IMR-90 (cell line): ENCODE data around the gene COPA. TPM values are rescaled to one million over a fixed set of nuclear protein-coding genes. Genes with fewer than 3 reads are reported as not detected.
A peak's percentile ranks its signal among the peaks of the same experiment; 100 is the strongest.

Source experiments
- ATAC-seq: fragments of 200-7000 bp; cut with Tn5 transposase; 2 replicates; pipeline ENCODE4 v1.9.1; 2020; ENCODE audit warnings: low read depth, mild to moderate bottlenecking, moderate library complexity
- BruUV-seq: library from RNA; stranded (reverse); fragments of 400-500 nt; replicated peaks from 2 replicates; lab custom pipeline; 2021; lab: Mats Ljungman, UMichigan
- CTCF ChIA-PET: fragments of 300-600 bp; formaldehyde crosslinking; extraction: SDS; loops from one replicate; lab custom pipeline; 2021; ENCODE audit warnings: antibody characterized with exemption; lab: Yijun Ruan, JAX
- POLR2A ChIA-PET: fragments of 300-600 bp; sonication (Branson Sonifier 250); formaldehyde crosslinking; loops from one replicate; lab custom pipeline; 2022; ENCODE audit warnings: antibody characterized with exemption; ENCODE audit not compliant: unreplicated experiment; lab: Charles Lee
- DNase-seq: peaks from one replicate; pipeline ENCODE4 v3.0.0; 2013
- H2AFZ ChIP-seq: replicated peaks from 2 replicates; pipeline ENCODE3; 2013; ENCODE audit warnings: low read length, mild to moderate bottlenecking; ENCODE audit not compliant: poor library complexity
- H2AK5ac ChIP-seq: 2 replicates; pipeline ENCODE4 v1.6.1; 2013; ENCODE audit warnings: low read depth, low read length, inconsistent platforms
- H2AK9ac ChIP-seq: replicated peaks from 2 replicates; pipeline ENCODE3; 2013; ENCODE audit warnings: mild to moderate bottlenecking, low read depth, low read length, moderate library complexity; ENCODE audit not compliant: poor library complexity
- H2BK120ac ChIP-seq: 2 replicates; pipeline ENCODE4 v1.6.1; 2013; ENCODE audit warnings: low read depth, low read length, inconsistent platforms
- H2BK15ac ChIP-seq: 3 replicates; pipeline ENCODE4 v1.6.1; 2013; ENCODE audit warnings: low read depth, low read length, inconsistent platforms
- H2BK20ac ChIP-seq: 2 replicates; pipeline ENCODE4 v1.6.1; 2013; ENCODE audit warnings: low read depth, mild to moderate bottlenecking, inconsistent platforms, low read length, moderate library complexity
- H2BK5ac ChIP-seq: 2 replicates; pipeline ENCODE4 v1.6.1; 2013; ENCODE audit warnings: mild to moderate bottlenecking, low read depth, low read length, inconsistent platforms; ENCODE audit not compliant: poor library complexity, severe bottlenecking
- H3K14ac ChIP-seq: replicated peaks from 2 replicates; pipeline ENCODE4 v1.6.1; 2013; ENCODE audit warnings: low read depth, low read length, inconsistent platforms
- H3K18ac ChIP-seq: 2 replicates; pipeline ENCODE4 v1.6.1; 2013; ENCODE audit warnings: low read depth, low read length, control low read depth
- H3K23ac ChIP-seq: 2 replicates; pipeline ENCODE4 v1.6.1; 2013; ENCODE audit warnings: low read depth, low read length, inconsistent platforms
- H3K27ac ChIP-seq: 2 replicates; pipeline ENCODE4 v1.5.1; 2013; ENCODE audit warnings: mild to moderate bottlenecking, control low read depth, low read length; ENCODE audit not compliant: insufficient read depth
- H3K27me3 ChIP-seq: 2 replicates; pipeline ENCODE4 v1.6.1; 2013; ENCODE audit warnings: low read length; ENCODE audit not compliant: control insufficient read depth, insufficient read depth
- H3K36me3 ChIP-seq: 2 replicates; pipeline ENCODE4 v1.6.1; 2013; ENCODE audit warnings: low read length, mixed read lengths; ENCODE audit not compliant: control insufficient read depth, insufficient read depth
- H3K4ac ChIP-seq: 2 replicates; pipeline ENCODE4 v1.6.1; 2013; ENCODE audit warnings: low read depth, low read length, inconsistent platforms
- H3K4me1 ChIP-seq: 2 replicates; pipeline ENCODE4 v1.6.1; 2013; ENCODE audit warnings: low read length, mixed read lengths; ENCODE audit not compliant: control insufficient read depth, insufficient read depth
- H3K4me2 ChIP-seq: 2 replicates; pipeline ENCODE4 v1.6.1; 2013; ENCODE audit warnings: low read depth, mild to moderate bottlenecking, control low read depth, low read length, moderate library complexity
- H3K4me3 ChIP-seq: 2 replicates; pipeline ENCODE4 v1.5.1; 2013; ENCODE audit warnings: low read depth, mild to moderate bottlenecking, control low read depth, low read length, moderate library complexity; ENCODE audit not compliant: insufficient read depth
- H3K56ac ChIP-seq: 2 replicates; pipeline ENCODE4 v1.6.1; 2013; ENCODE audit warnings: low read length, inconsistent platforms; ENCODE audit not compliant: insufficient read depth; ENCODE audit errors: extremely low read depth
- H3K79me1 ChIP-seq, 2 experiments: 2 replicates each; pipeline ENCODE4 v1.6.1; 2013; ENCODE audit warnings: low read length in 2 of 2, inconsistent platforms in 1 of 2, low read depth in 1 of 2
- H3K9ac ChIP-seq: 2 replicates; pipeline ENCODE4 v1.6.1; 2013; ENCODE audit warnings: low read depth, low read length, control low read depth
- H3K9me1 ChIP-seq: 2 replicates; pipeline ENCODE4 v1.6.1; 2013; ENCODE audit warnings: low read length, inconsistent platforms; ENCODE audit not compliant: insufficient read depth
- H3K9me3 ChIP-seq: 2 replicates; pipeline ENCODE4 v1.6.1; 2013; ENCODE audit warnings: low read length; ENCODE audit not compliant: control insufficient read depth, insufficient read depth
- H4K20me1 ChIP-seq: 2 replicates; pipeline ENCODE4 v1.6.1; 2013; ENCODE audit warnings: low read length, inconsistent platforms; ENCODE audit not compliant: insufficient read depth
- H4K5ac ChIP-seq: 2 replicates; pipeline ENCODE4 v1.6.1; 2013; ENCODE audit warnings: mild to moderate bottlenecking, low read depth, low read length, control low read depth
- H4K8ac ChIP-seq, 2 experiments: 2 replicates each; pipeline ENCODE4 v1.6.1; 2013; ENCODE audit warnings: low read depth in 2 of 2, low read length in 2 of 2, control low read depth in 1 of 2, inconsistent platforms in 1 of 2
- H4K91ac ChIP-seq: 2 replicates; pipeline ENCODE4 v1.6.1; 2013; ENCODE audit warnings: low read depth, low read length, inconsistent platforms; ENCODE audit not compliant: insufficient read depth
- MAFK ChIP-seq: IDR thresholded peaks from 2 replicates; pipeline ENCODE4 v1.6.1; 2012; ENCODE audit warnings: low read depth, low read length, improper control_type of control experiment
- MXI1 ChIP-seq: IDR thresholded peaks from 2 replicates; pipeline ENCODE4 v1.6.1; 2012; ENCODE audit warnings: low read depth, mild to moderate bottlenecking, low read length, moderate library complexity, borderline replicate concordance
- dilution Hi-C: fragments of 300-500 bp; cut with HindIII; formaldehyde crosslinking; loops from one replicate; pipeline ENCODE4 v1.14.3; 2018; ENCODE audit warnings: low sequenced_read_pairs; ENCODE audit not compliant: unreplicated experiment
- in situ Hi-C: fragments of 300-500 bp; cut with MboI; formaldehyde crosslinking; loops from 3 replicates; pipeline ENCODE4 v1.14.3; 2019; ENCODE audit warnings: low sequenced_read_pairs, inconsistent platforms, mixed read lengths
- intact Hi-C: fragments of 100-400 bp; cut with micrococcal nuclease; formaldehyde crosslinking; loops from 2 replicates; pipeline ENCODE4 v1.10.0; 2022
- polyA plus RNA-seq, 3 experiments: library from polyadenylated mRNA; depleted of rRNA; stranded (reverse); fragments of >200 nt; gene quantifications; 2 replicates each; pipeline ENCODE4 v1.2.3, GENCODE V29; 2012; ENCODE audit warnings: low replicate concordance in 1 of 3
- total RNA-seq: library from RNA; depleted of rRNA; stranded (reverse); fragments of >200 nt; gene quantifications from 2 replicates; pipeline ENCODE4 v1.2.3, GENCODE V29; 2012

The COPA gene
- total and polyA plus RNA-seq, 2 of the 4 experiments (the other 2 are of a cell fraction) = 204 to 436 TPM

- ATAC-seq (no peak), DNase-seq (no peak)
- H2BK15ac ChIP-seq = no peak overlapping the region
- no peak overlapping the region for H3K4ac ChIP-seq
- in situ Hi-C loops = loop anchor here (5.0 kb wide), 1 partner anchor 35 kb away; no protein-coding TSS in a partner anchor
- no peak overlapping the region for H3K18ac ChIP-seq
- no peaks in the 10 kb centered on the region for H3K9me3 ChIP-seq
- no TSS peak for BruUV-seq
- H3K4me1 ChIP-seq = no peaks in the 10 kb centered on the region
- no peak overlapping the region for H2AK5ac ChIP-seq
- H4K8ac ChIP-seq = no peak overlapping the region
- H3K9me1 ChIP-seq = no peaks in the 10 kb centered on the region
- H3K4me3 ChIP-seq = no peak overlapping the region
- H3K36me3 ChIP-seq = peaks cover 53% of the 10 kb centered on the region
- no peak overlapping the region for H2AK9ac ChIP-seq
- no peak overlapping the region for H3K9ac ChIP-seq
- H3K4me2 ChIP-seq = no peak overlapping the region
- no peak overlapping the region for H4K5ac ChIP-seq
- POLR2A ChIA-PET = no interaction called here
- dilution Hi-C loops = no loop called here
- no peak overlapping the region for H4K91ac ChIP-seq
- no peak overlapping the region for H2AFZ ChIP-seq
- no peak overlapping the region for H2BK120ac ChIP-seq
- H2BK20ac ChIP-seq = no peak overlapping the region
- no peak overlapping the region for H3K14ac ChIP-seq
- peaks cover 40% of the 10 kb centered on the region for H4K20me1 ChIP-seq
- no peak overlapping the region for H3K27ac ChIP-seq
- H3K56ac ChIP-seq = no peak overlapping the region
- H3K23ac ChIP-seq = no peak overlapping the region
- no peak overlapping the region for H2BK5ac ChIP-seq
- TF ChIP-seq MXI1 = no peak
- peak; percentile 90 for TF ChIP-seq MAFK
- intact Hi-C loops = loop anchor here (5.0 kb wide), 1 partner anchor 35 kb away; no protein-coding TSS in a partner anchor
- no peaks in the 10 kb centered on the region for H3K27me3 ChIP-seq
- peaks cover 10 to 40% of the 10 kb centered on the region in 2 experiments for H3K79me1 ChIP-seq
- CTCF ChIA-PET = no interaction called here
These were observed 10.5 kb downstream of the COPA start for GRCh38 chr1:160332516-160332915.
